Neural cell (in vitro differentiated cells): Measurements from ENCODE around the gene SPECC1. TPM values are rescaled to one million over a fixed set of nuclear protein-coding genes. Genes with fewer than 3 reads are reported as not detected.
A peak's percentile ranks its signal among the peaks of the same experiment; 100 is the strongest.

Experiments
- H2AFZ ChIP-seq: fragments of 200-600, 300-800 bp; sonication (generic), shearing (Covaris generic); 2 replicates; pipeline ENCODE4 v1.6.0; 2014; ENCODE audit warnings: low read depth, mild to moderate bottlenecking, antibody characterized with exemption, low read length, moderate library complexity
- H3F3A ChIP-seq: fragments of 200-600 bp; shearing (Covaris generic); 2 replicates; pipeline ENCODE4 v1.6.1; 2016; ENCODE audit warnings: mild to moderate bottlenecking, moderate library complexity, mixed read lengths, antibody characterized with exemption, low read length; ENCODE audit not compliant: insufficient read depth, poor library complexity, severe bottlenecking
- H3K27ac ChIP-seq: fragments of 200-600, 300-800 bp; sonication (generic), shearing (Covaris generic); 2 replicates; pipeline ENCODE4 v1.5.1; 2014; ENCODE audit warnings: mild to moderate bottlenecking, low read length, moderate library complexity
- H3K27me3 ChIP-seq: fragments of 300-800, 200-600 bp; sonication (generic), shearing (Covaris generic); 2 replicates; pipeline ENCODE4 v1.6.0; 2014; ENCODE audit warnings: mild to moderate bottlenecking, low read depth, low read length, moderate library complexity; ENCODE audit not compliant: insufficient read depth
- H3K36me3 ChIP-seq: fragments of 300-800, 200-600 bp; sonication (generic), shearing (Covaris generic); 2 replicates; pipeline ENCODE4 v1.5.1; 2014; ENCODE audit warnings: mild to moderate bottlenecking, antibody characterized with exemption, low read length, moderate library complexity; ENCODE audit not compliant: insufficient read depth
- H3K4me2 ChIP-seq: fragments of 300-800, 200-600 bp; sonication (generic), shearing (Covaris generic); 2 replicates; pipeline ENCODE4 v1.6.0; 2014; ENCODE audit warnings: mild to moderate bottlenecking, low read length
- H3K4me3 ChIP-seq: fragments of 300-800, 200-600 bp; sonication (generic), shearing (Covaris generic); 2 replicates; pipeline ENCODE4 v1.5.1; 2014; ENCODE audit warnings: mild to moderate bottlenecking, low read length, moderate library complexity
- H3K79me2 ChIP-seq: fragments of 200-600 bp; shearing (Covaris generic); replicated peaks from 2 replicates; pipeline ENCODE4 v1.6.0; 2014; ENCODE audit warnings: mild to moderate bottlenecking, low read length, moderate library complexity; ENCODE audit not compliant: insufficient read depth
- H3K9ac ChIP-seq: fragments of 300-800, 200-600 bp; sonication (generic), shearing (Covaris generic); 2 replicates; pipeline ENCODE4 v1.6.1; 2016; ENCODE audit warnings: mild to moderate bottlenecking, low read length, mixed read lengths
- H3K9me2 ChIP-seq: fragments of 200-600 bp; shearing (Covaris generic); 2 replicates; pipeline ENCODE4 v1.6.1; 2016; ENCODE audit warnings: mild to moderate bottlenecking, low read length, mixed read lengths; ENCODE audit not compliant: insufficient read depth
- H3K9me3 ChIP-seq: fragments of 200-600, 300-800 bp; sonication (generic), shearing (Covaris generic); 2 replicates; pipeline ENCODE4 v1.6.1; 2016; ENCODE audit warnings: mild to moderate bottlenecking, mixed run types, low read length, moderate library complexity, mixed read lengths
- H4K20me1 ChIP-seq: fragments of 200-600 bp; shearing (Covaris generic); 2 replicates; pipeline ENCODE4 v1.6.1; 2016; ENCODE audit warnings: mild to moderate bottlenecking, mixed run types; ENCODE audit not compliant: insufficient read depth
- EP300 ChIP-seq: fragments of 450-650 bp; conservative IDR thresholded peaks from 2 replicates; pipeline ENCODE4 v1.6.1; 2014; ENCODE audit warnings: antibody characterized with exemption, mild to moderate bottlenecking, moderate library complexity; ENCODE audit not compliant: poor library complexity, severe bottlenecking
- EZH2 ChIP-seq: fragments of 200-600, 300-800 bp; shearing (Covaris generic), sonication (generic); IDR thresholded peaks from 2 replicates; pipeline ENCODE4 v1.6.1; 2014; ENCODE audit warnings: antibody characterized with exemption, low read length, borderline replicate concordance, mild to moderate bottlenecking; ENCODE audit not compliant: insufficient read depth, poor library complexity, severe bottlenecking
- MXI1 ChIP-seq: fragments of 450-650 bp; conservative IDR thresholded peaks from 2 replicates; pipeline ENCODE4 v1.6.1; 2014; ENCODE audit warnings: antibody characterized with exemption, mild to moderate bottlenecking; ENCODE audit not compliant: poor library complexity, severe bottlenecking
- POLR2AphosphoS5 ChIP-seq: IDR thresholded peaks from 2 replicates; pipeline ENCODE4 v1.6.1; 2012
- RAD21 ChIP-seq: fragments of 450-650 bp; conservative IDR thresholded peaks from 2 replicates; pipeline ENCODE4 v1.6.1; 2014; ENCODE audit warnings: antibody characterized with exemption, mild to moderate bottlenecking, moderate library complexity
- SMC3 ChIP-seq: fragments of 450-650 bp; conservative IDR thresholded peaks from 2 replicates; pipeline ENCODE4 v1.6.1; 2014; ENCODE audit warnings: antibody characterized with exemption, mild to moderate bottlenecking, moderate library complexity; ENCODE audit not compliant: poor library complexity
- TAF1 ChIP-seq: IDR thresholded peaks from 2 replicates; pipeline ENCODE4 v1.6.1; 2012; ENCODE audit warnings: low read depth
- polyA plus RNA-seq: library from polyadenylated mRNA; depleted of rRNA; stranded (reverse); fragments of >200 nt; gene quantifications from 2 replicates; pipeline ENCODE4 v1.2.3, GENCODE V29; 2014
- TF ChIP-seq, protein P1 (sequence below): IDR thresholded peaks from 2 replicates; pipeline ENCODE4 v1.6.1; 2012; ENCODE audit warnings: borderline replicate concordance
- TF ChIP-seq, protein P2 (sequence below): fragments of 450-650 bp; IDR thresholded peaks from 2 replicates; pipeline ENCODE4 v1.5.1; 2014; ENCODE audit warnings: antibody characterized with exemption, mild to moderate bottlenecking, moderate library complexity; ENCODE audit not compliant: poor library complexity, severe bottlenecking

SPECC1 gene
- polyA plus RNA-seq, 1 donor from 2014 or later = 8.6 TPM

GRCh38 chr17:19991252-19991885 lies 17.8 kb upstream of the SPECC1 start:
- Histone ChIP-seq H3K9me3 (no peaks in the 10 kb centered on the region), H3K4me2 (no peak overlapping the region), H3K79me2 (no peaks in the 10 kb centered on the region), H3K9me2 (no peaks in the 10 kb centered on the region), H3K27me3 (no peaks in the 10 kb centered on the region), H3K36me3 (no peaks in the 10 kb centered on the region), H3K27ac (no peak overlapping the region), H3K4me3 (no peak overlapping the region), H3K9ac (no peak overlapping the region), H4K20me1 (no peaks in the 10 kb centered on the region), H3F3A (no peaks in the 10 kb centered on the region), H2AFZ (no peak overlapping the region)
- TF ChIP-seq EZH2 = no peak

DNA sequence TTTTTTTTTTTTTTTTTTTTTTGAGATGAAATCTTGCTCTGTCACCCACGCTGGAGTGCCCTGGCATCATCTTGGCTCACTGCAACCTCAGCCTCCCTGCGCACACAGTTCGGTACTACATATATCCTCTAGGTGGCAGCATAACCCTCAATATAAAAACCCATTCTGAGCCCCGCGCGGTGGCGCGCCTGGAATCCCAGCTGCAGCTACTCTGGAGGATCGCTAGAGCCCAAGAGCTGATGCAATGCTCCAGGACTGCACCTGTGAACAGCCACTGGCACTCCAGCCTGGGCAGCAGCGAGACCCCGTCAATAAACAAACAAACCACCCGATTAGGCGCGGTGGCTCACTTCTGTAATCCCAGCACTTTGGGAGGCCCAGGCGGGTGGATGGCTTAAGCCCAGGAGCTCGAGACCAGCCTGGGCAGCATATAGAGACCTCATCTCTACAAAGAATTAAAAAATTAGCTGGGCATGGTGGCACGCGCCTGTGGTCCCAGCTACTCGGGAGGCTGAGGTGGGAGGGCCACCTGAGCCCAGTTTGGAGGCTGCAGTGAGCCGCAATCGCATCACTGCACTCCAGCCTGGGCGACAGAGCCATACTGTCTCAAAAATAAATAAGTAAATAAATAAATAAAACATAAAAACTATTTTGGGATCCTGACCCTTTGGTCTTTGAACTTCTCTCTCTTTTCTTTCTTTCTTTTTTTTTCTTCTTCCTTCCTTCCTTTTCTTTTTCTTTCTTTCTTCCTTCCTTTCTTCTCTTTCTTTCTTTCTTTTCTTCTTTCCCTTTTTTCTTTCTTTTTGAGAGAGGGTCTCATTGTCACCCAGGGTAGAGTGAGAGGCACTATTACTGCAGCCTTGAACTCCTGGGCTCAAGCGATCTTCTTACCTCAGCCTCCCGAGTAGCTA lies 16.1 kb upstream of the SPECC1 start:
- Histone ChIP-seq H3K36me3 (no peaks in the 10 kb centered on the region), H2AFZ (no peak overlapping the region), H3K9ac (peak overlapping the region; percentile 23), H3K9me2 (no peaks in the 10 kb centered on the region), H3K4me3 (peak overlapping the region; percentile 53), H3K9me3 (no peaks in the 10 kb centered on the region), H3K27me3 (no peaks in the 10 kb centered on the region), H3K27ac (no peak overlapping the region), H3K79me2 (no peaks in the 10 kb centered on the region), H3F3A (no peaks in the 10 kb centered on the region), H4K20me1 (no peaks in the 10 kb centered on the region), H3K4me2 (no peak overlapping the region)
- TF ChIP-seq, protein P1, sequence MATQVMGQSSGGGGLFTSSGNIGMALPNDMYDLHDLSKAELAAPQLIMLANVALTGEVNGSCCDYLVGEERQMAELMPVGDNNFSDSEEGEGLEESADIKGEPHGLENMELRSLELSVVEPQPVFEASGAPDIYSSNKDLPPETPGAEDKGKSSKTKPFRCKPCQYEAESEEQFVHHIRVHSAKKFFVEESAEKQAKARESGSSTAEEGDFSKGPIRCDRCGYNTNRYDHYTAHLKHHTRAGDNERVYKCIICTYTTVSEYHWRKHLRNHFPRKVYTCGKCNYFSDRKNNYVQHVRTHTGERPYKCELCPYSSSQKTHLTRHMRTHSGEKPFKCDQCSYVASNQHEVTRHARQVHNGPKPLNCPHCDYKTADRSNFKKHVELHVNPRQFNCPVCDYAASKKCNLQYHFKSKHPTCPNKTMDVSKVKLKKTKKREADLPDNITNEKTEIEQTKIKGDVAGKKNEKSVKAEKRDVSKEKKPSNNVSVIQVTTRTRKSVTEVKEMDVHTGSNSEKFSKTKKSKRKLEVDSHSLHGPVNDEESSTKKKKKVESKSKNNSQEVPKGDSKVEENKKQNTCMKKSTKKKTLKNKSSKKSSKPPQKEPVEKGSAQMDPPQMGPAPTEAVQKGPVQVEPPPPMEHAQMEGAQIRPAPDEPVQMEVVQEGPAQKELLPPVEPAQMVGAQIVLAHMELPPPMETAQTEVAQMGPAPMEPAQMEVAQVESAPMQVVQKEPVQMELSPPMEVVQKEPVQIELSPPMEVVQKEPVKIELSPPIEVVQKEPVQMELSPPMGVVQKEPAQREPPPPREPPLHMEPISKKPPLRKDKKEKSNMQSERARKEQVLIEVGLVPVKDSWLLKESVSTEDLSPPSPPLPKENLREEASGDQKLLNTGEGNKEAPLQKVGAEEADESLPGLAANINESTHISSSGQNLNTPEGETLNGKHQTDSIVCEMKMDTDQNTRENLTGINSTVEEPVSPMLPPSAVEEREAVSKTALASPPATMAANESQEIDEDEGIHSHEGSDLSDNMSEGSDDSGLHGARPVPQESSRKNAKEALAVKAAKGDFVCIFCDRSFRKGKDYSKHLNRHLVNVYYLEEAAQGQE = no peak
- TF ChIP-seq POLR2AphosphoS5 = no peak
- TF ChIP-seq EZH2 = no peak
- no peak for TF ChIP-seq EP300
- TF ChIP-seq SMC3 = peak; percentile 82
- TF ChIP-seq, protein P2, sequence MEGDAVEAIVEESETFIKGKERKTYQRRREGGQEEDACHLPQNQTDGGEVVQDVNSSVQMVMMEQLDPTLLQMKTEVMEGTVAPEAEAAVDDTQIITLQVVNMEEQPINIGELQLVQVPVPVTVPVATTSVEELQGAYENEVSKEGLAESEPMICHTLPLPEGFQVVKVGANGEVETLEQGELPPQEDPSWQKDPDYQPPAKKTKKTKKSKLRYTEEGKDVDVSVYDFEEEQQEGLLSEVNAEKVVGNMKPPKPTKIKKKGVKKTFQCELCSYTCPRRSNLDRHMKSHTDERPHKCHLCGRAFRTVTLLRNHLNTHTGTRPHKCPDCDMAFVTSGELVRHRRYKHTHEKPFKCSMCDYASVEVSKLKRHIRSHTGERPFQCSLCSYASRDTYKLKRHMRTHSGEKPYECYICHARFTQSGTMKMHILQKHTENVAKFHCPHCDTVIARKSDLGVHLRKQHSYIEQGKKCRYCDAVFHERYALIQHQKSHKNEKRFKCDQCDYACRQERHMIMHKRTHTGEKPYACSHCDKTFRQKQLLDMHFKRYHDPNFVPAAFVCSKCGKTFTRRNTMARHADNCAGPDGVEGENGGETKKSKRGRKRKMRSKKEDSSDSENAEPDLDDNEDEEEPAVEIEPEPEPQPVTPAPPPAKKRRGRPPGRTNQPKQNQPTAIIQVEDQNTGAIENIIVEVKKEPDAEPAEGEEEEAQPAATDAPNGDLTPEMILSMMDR = peak; percentile 90
- TF ChIP-seq TAF1 = no peak
- TF ChIP-seq MXI1 = no peak
- TF ChIP-seq RAD21 = peak; percentile 88
